Skeletal muscle tissue (tissue), 4 donors: Measurements from ENCODE around the gene WDR3. TPM values are rescaled to one million over a fixed set of nuclear protein-coding genes. Genes with fewer than 3 reads are reported as not detected.

ENCODE experiments used
- H3K27ac ChIP-seq: one replicate; pipeline ENCODE4 v1.7.0; 2013; ENCODE audit warnings: mild to moderate bottlenecking, low read depth, low read length, inconsistent platforms
- H3K27me3 ChIP-seq, 3 donors: one replicate each; pipeline ENCODE4 v1.7.0; 2013; ENCODE audit warnings: low read length in 3 of 3; ENCODE audit not compliant: control insufficient read depth in 3 of 3, insufficient read depth in 3 of 3
- H3K36me3 ChIP-seq, 3 donors: one replicate each; pipeline ENCODE4 v1.7.0; 2013; ENCODE audit warnings: low read length in 3 of 3; ENCODE audit not compliant: control insufficient read depth in 3 of 3, insufficient read depth in 3 of 3
- H3K4me1 ChIP-seq, 3 donors: one replicate each; pipeline ENCODE4 v1.7.0; 2013; ENCODE audit warnings: low read length in 3 of 3, mild to moderate bottlenecking in 3 of 3; ENCODE audit not compliant: control insufficient read depth in 3 of 3, insufficient read depth in 3 of 3
- H3K4me3 ChIP-seq, 3 donors: one replicate each; pipeline ENCODE4 v1.7.0; 2013; ENCODE audit warnings: low read length in 3 of 3
- H3K9ac ChIP-seq, 3 donors: one replicate each; pipeline ENCODE4 v1.7.0; 2013; ENCODE audit warnings: low read length in 3 of 3, mild to moderate bottlenecking in 3 of 3, moderate library complexity in 2 of 3, low read depth in 1 of 3
- H3K9me3 ChIP-seq, 3 donors: one replicate each; pipeline ENCODE4 v1.7.0; 2013; ENCODE audit warnings: low read length in 3 of 3; ENCODE audit not compliant: control insufficient read depth in 3 of 3
- total RNA-seq: library from RNA; depleted of rRNA; stranded (reverse); fragments of >200 nt; gene quantifications from one replicate; pipeline ENCODE4 v1.2.3, GENCODE V29; 2014
- donor health status: Osteomylitis.

WDR3 gene
- 14.1 TPM for total RNA-seq

- Histone ChIP-seq H3K9ac (peak within 1 kb of the TSS; percentile 83 to 91 (median 89)), H3K27ac (peak within 1 kb of the TSS; percentile 89), H3K4me1 (peaks cover 17 to 37% (median 22%) of the 10 kb centered on the region in 3 donors), H3K36me3 (peaks cover 0 to 4% (median 3%) of the 10 kb centered on the region in 3 donors), H3K9me3 (no peaks in the 10 kb centered on the region), H3K27me3 (no peaks in the 10 kb centered on the region), H3K4me3 (peak within 1 kb of the TSS; percentile 98 to 99 (median 98))
Observed at GRCh38 chr1:117929343-117930172, at the start of gene WDR3, which contains the start of gene GDAP2. TSS of gene WDR3 (plus strand) at chr1:117929739. CDS start at chr1:117933320, 3,581 bp downstream. TSS of gene GDAP2 (minus strand) at chr1:117929621. CDS start at chr1:117920357, 9,264 bp downstream.

GRCh38 chr1:117883616-117884015 lies 45.9 kb upstream of the WDR3 start:
- Histone ChIP-seq H3K36me3 (peaks cover 0 to 27% (median 18%) of the 10 kb centered on the region in 3 donors), H3K27me3 (no peaks in the 10 kb centered on the region), H3K9me3 (no peaks in the 10 kb centered on the region), H3K27ac (no peak overlapping the region), H3K4me3 (no peak overlapping the region), H3K4me1 (no peaks in the 10 kb centered on the region), H3K9ac (no peak overlapping the region)

GRCh38 chr1:117886101-117886795 lies 43.3 kb upstream of the WDR3 start:
- Histone ChIP-seq H3K27me3 (no peaks in the 10 kb centered on the region), H3K27ac (no peak overlapping the region), H3K36me3 (peaks cover 0 to 11% (median 0%) of the 10 kb centered on the region in 3 donors)

GRCh38 chr1:117890452-117890851 lies 39.1 kb upstream of the WDR3 start:
- Histone ChIP-seq H3K27me3 (no peaks in the 10 kb centered on the region), H3K36me3 (peaks cover 0 to 5% (median 0%) of the 10 kb centered on the region in 3 donors), H3K4me3 (no peak overlapping the region), H3K9me3 (no peaks in the 10 kb centered on the region), H3K4me1 (no peaks in the 10 kb centered on the region), H3K27ac (no peak overlapping the region), H3K9ac (no peak overlapping the region)

More at GRCh38 chr1:117886101-117886795, 43.3 kb upstream of the WDR3 start:
- Histone ChIP-seq H3K4me3 (no peak overlapping the region), H3K9ac (no peak overlapping the region), H3K4me1 (no peaks in the 10 kb centered on the region), H3K9me3 (no peaks in the 10 kb centered on the region)

- Histone ChIP-seq H3K4me3 (no peak overlapping the region), H3K36me3 (peaks cover 4 to 18% (median 6%) of the 10 kb centered on the region in 3 donors)
Observed at GRCh38 chr1:117892512-117892911, 37.0 kb upstream of the WDR3 start.

GRCh38 chr1:117894078-117894477 lies 35.5 kb upstream of the WDR3 start:
- Histone ChIP-seq H3K27me3 (no peaks in the 10 kb centered on the region), H3K9ac (no peak overlapping the region), H3K4me3 (no peak overlapping the region), H3K4me1 (no peaks in the 10 kb centered on the region), H3K9me3 (no peaks in the 10 kb centered on the region), H3K27ac (no peak overlapping the region), H3K36me3 (peaks cover 11 to 27% (median 18%) of the 10 kb centered on the region in 3 donors)

More at GRCh38 chr1:117892512-117892911, 37.0 kb upstream of the WDR3 start:
- Histone ChIP-seq H3K9ac (no peak overlapping the region), H3K27ac (no peak overlapping the region), H3K4me1 (no peaks in the 10 kb centered on the region), H3K27me3 (no peaks in the 10 kb centered on the region), H3K9me3 (no peaks in the 10 kb centered on the region)

DNA sequence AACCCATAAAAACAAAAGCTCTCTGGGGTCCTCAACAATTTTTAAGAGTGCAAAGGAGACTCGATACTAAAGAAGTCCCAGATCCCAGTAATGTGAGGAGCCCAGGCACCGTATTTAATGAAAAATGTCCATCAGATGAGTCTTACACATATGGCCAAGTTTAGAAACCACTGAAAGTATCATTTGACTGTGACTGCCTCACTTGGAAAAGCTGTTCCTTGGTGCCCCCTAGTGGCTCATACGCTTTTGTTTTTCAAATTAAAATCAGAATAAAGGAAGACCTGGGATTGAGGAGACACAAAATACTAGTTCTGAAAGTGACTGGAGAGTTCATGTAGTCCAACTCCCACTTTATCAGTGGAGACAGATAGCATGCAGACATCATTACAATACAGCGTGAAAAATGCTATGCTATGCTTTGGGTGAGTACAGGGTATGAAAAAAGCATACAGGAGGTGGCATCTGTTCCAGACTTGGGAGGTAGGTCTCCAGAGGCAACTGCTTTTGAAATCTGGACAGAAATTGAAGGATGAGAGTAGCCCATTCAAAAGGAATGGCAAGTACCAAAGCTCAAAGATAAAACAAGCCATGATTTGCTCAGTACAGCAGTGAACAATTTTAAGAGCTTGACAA lies 33.9 kb upstream of the WDR3 start:
- no peaks in the 10 kb centered on the region for H3K4me1 ChIP-seq

DNA sequence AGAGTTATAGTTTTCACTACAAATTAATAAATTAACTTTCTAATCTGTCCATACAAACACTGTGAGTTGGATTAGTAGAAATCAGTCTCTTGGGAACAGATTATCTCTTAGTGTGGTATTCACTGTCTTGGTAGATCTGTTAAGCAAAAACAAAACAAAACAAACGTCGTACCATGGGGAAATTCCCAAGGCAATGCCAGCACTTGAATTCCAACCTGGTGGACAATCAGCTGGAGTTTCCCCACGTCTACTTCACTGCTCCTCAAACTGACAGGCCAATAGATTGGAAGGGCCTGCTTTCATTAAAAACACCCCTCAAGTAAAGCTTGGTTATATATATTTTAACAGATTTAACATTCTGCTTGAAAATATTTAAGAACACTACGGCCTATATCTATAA lies 32.0 kb upstream of the WDR3 start:
- Histone ChIP-seq H3K4me1 (no peaks in the 10 kb centered on the region), H3K36me3 (peaks cover 15 to 36% (median 30%) of the 10 kb centered on the region in 3 donors), H3K9me3 (no peaks in the 10 kb centered on the region), H3K4me3 (no peak overlapping the region), H3K9ac (no peak overlapping the region), H3K27ac (no peak overlapping the region), H3K27me3 (no peaks in the 10 kb centered on the region)

More for the DNA sequence above, 33.9 kb upstream of the WDR3 start:
- Histone ChIP-seq H3K36me3 (peaks cover 14 to 28% (median 23%) of the 10 kb centered on the region in 3 donors), H3K4me3 (no peak overlapping the region), H3K27ac (no peak overlapping the region), H3K27me3 (no peaks in the 10 kb centered on the region), H3K9ac (no peak overlapping the region), H3K9me3 (no peaks in the 10 kb centered on the region)

DNA sequence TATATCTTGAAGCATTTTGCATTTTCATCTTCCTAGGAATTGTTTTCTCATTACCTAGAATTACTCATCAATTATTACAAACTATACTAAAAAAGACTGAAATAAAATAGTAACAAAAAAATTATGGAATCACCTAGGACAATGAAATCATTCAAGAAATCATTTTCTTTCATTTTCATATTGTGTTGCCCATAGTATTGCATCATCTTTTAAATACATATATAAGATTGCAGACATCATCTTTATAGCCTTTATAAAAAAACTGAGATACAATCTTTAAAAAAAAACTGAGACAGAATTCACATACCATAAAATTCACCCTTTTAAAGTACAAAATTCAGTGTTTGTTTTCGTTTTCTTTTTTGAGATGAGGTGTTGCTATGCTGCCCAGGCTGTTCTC lies 29.7 kb upstream of the WDR3 start:
- Histone ChIP-seq H3K9ac (no peak overlapping the region), H3K27ac (no peak overlapping the region), H3K36me3 (peaks cover 19 to 51% (median 39%) of the 10 kb centered on the region in 3 donors), H3K4me1 (no peaks in the 10 kb centered on the region), H3K27me3 (no peaks in the 10 kb centered on the region), H3K4me3 (no peak overlapping the region), H3K9me3 (no peaks in the 10 kb centered on the region)
